Ureter (tissue), 1 donor: ENCODE measurements around the gene CTNNA3. TPM values are rescaled to one million over a fixed set of nuclear protein-coding genes. Genes with fewer than 3 reads are reported as not detected.

Experiments
- DNase-seq: peaks from one replicate; pipeline ENCODE4 v3.0.0-alpha.2; 2020; ENCODE audit warnings: low spot score
- total RNA-seq: library from RNA; stranded (reverse); gene quantifications from one replicate; pipeline ENCODE4 v1.2.4, GENCODE V29; 2023
- donor health status: DM: yes; HTN: yes; CAD: no.

The CTNNA3 gene
- total RNA-seq, 1 donor from 2014 or later: 1.1 TPM

- no peak for DNase-seq
These were observed 1400.4 kb downstream of the CTNNA3 start for GRCh38 chr10:66295602-66296001.

- no peak for DNase-seq
These were observed 1401.5 kb downstream of the CTNNA3 start for GRCh38 chr10:66294538-66294937.

- no peak for DNase-seq
These were observed 1403.1 kb downstream of the CTNNA3 start for GRCh38 chr10:66292922-66293321.

GRCh38 chr10:66292456-66292855, 1403.5 kb downstream of the CTNNA3 start:
- DNase-seq: no peak

- no peak for DNase-seq
These were observed 1404.9 kb downstream of the CTNNA3 start for GRCh38 chr10:66291133-66291532.

- no peak for DNase-seq
These were observed 1411.4 kb downstream of the CTNNA3 start for GRCh38 chr10:66284621-66285020.

GRCh38 chr10:66283874-66284464, 1412.0 kb downstream of the CTNNA3 start:
- DNase-seq: no peak

- no peak for DNase-seq
These were observed 1412.9 kb downstream of the CTNNA3 start for GRCh38 chr10:66283064-66283463.

- DNase-seq: no peak
These were observed 1414.7 kb downstream of the CTNNA3 start for GRCh38 chr10:66281327-66281726.

- no peak for DNase-seq
These were observed 1418.5 kb downstream of the CTNNA3 start for GRCh38 chr10:66277481-66277880.

GRCh38 chr10:66273966-66274519, 1422.0 kb downstream of the CTNNA3 start:
- DNase-seq: no peak

GRCh38 chr10:66265398-66265797, 1430.6 kb downstream of the CTNNA3 start:
- no peak for DNase-seq

GRCh38 chr10:66259836-66260235, 1436.2 kb downstream of the CTNNA3 start:
- DNase-seq: no peak

- DNase-seq: no peak
These were observed 1437.3 kb downstream of the CTNNA3 start for GRCh38 chr10:66258693-66259092.

- no peak for DNase-seq
These were observed 1438.2 kb downstream of the CTNNA3 start for GRCh38 chr10:66257801-66258200.

GRCh38 chr10:66252986-66253385, 1443.0 kb downstream of the CTNNA3 start:
- no peak for DNase-seq

- no peak for DNase-seq
These were observed 1449.8 kb downstream of the CTNNA3 start for GRCh38 chr10:66246177-66246576.

GRCh38 chr10:66244953-66245352, 1451.0 kb downstream of the CTNNA3 start:
- DNase-seq: no peak

- no peak for DNase-seq
These were observed 1453.1 kb downstream of the CTNNA3 start for GRCh38 chr10:66242885-66243284.

GRCh38 chr10:66239062-66239461, 1456.9 kb downstream of the CTNNA3 start:
- no peak for DNase-seq

- no peak for DNase-seq
These were observed 1457.7 kb downstream of the CTNNA3 start for GRCh38 chr10:66238343-66238742.

GRCh38 chr10:66234872-66235271, 1461.1 kb downstream of the CTNNA3 start:
- DNase-seq: no peak

GRCh38 chr10:66228887-66229286, 1467.1 kb downstream of the CTNNA3 start:
- no peak for DNase-seq

GRCh38 chr10:66223656-66224055, 1472.3 kb downstream of the CTNNA3 start:
- no peak for DNase-seq
